AG10803 (cell line): Measurements from ENCODE around the gene SOCS1.

Experiments
- DNase-seq: peaks from one replicate; pipeline ENCODE4 v3.0.0; 2010; ENCODE audit warnings: low read depth
- H3K4me3 ChIP-seq: 2 replicates; pipeline ENCODE4 v1.5.1; 2011; ENCODE audit warnings: mild to moderate bottlenecking, low read length, control low read depth
- CTCF ChIP-seq: conservative IDR thresholded peaks from 2 replicates; pipeline ENCODE4 v1.5.1; 2011; ENCODE audit warnings: mild to moderate bottlenecking, low read length, control low read depth, inconsistent platforms

Gene SOCS1

GRCh38 chr16:11257131-11257938 lies 1.3 kb upstream of the SOCS1 start:
- TF ChIP-seq CTCF = peak; percentile 83
- peak; percentile 78 for DNase-seq
- H3K4me3 ChIP-seq = peak overlapping the region; percentile 77

DNA sequence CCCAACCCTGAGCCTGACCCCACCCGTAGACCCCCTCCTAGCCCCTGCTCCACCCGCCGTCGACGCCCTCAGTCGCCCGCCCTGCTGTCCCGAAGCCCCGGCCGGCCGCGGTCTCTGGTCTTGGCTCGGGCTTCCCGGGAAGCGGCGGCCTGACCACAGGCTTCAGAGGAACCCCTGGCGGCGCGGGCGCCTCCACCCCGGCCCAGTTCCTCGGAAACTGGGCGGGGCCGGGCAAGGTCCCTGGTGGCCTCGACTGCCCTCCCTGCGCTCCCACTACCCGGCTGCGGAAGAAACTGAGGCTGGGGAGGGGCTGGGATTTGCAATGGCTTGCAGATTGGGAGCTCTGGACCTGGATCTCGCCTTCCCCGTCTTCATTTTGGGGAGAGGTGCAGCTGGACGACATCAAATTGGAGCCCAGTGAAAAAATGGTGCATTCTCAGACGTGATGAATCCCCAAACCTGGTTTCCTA lies 692 bp upstream of the SOCS1 start:
- peak overlapping the region; percentile 77 for H3K4me3 ChIP-seq
- no peak for TF ChIP-seq CTCF
- peak; percentile 60 for DNase-seq

DNA sequence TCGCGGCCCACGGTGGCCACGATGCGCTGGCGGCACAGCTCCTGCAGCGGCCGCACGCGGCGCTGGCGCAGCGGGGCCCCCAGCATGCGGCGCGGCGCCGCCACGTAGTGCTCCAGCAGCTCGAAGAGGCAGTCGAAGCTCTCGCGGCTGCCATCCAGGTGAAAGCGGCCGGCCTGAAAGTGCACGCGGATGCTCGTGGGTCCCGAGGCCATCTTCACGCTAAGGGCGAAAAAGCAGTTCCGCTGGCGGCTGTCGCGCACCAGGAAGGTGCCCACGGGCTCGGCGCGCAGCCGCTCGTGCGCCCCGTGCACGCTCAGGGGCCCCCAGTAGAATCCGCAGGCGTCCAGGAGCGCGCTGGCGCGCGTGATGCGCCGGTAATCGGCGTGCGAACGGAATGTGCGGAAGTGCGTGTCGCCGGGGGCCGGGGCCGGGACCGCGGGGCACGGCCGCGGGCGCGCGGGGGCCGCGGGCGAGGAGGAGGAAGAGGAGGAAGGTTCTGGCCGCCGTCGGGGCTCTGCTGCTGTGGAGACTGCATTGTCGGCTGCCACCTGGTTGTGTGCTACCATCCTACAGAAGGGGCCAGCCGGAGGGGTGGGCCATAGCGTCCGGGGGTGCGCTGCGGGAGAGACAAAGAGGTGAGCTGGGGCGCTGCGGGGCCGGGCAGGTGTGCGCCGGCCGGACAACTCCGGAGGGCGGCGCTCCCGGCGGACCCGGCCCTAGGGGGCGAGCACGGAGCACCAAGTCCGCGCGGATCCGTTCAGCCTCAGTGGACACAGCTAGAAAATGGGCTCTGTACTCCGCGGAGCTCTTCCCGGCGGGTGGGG lies 879 bp downstream of the SOCS1 start:
- TF ChIP-seq CTCF = no peak
- peak; percentile 41 for DNase-seq
- H3K4me3 ChIP-seq = peak overlapping the region; percentile 65

DNA sequence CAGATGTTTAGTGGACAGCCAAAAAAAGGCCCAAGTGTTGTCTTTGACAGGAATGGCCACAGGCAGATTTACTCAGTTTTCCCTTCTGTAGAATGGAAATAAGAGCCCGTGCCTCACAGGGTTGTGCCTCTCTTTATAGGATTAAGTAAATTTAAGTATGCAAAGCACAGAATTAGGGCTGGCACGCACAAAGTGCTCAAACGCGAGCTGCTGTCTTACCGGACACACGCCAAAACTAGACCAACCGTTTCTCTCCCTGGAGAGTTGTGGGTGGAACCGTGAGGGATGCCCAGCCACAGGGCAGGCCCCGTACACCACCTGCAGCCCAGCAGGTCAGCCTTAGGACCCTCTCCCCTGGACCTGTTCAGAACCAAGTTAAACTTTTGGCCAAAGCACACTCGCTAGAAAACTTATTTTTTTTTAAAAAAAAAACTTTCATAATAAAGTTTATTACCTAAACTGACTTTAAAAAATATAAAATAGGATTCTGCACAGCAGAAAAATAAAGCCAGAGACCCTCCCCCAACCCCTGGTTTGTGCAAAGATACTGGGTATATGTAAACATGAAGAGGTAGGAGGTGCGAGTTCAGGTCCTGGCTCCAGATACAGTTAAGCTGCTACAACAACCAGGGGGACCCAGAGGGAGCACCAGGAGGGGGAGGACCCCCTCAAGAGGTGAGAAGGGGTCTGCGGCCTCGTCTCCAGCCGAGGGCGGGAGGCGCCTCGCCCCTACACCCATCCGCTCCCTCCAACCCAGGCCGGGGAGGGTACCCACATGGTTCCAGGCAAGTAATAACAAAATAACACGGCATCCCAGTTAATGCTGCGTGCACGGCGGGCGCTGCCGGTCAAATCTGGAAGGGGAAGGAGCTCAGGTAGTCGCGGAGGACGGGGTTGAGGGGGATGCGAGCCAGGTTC lies 1.8 kb downstream of the SOCS1 start:
- H3K4me3 ChIP-seq = peak overlapping the region; percentile 65
- DNase-seq = no peak
- no peak for TF ChIP-seq CTCF

DNA sequence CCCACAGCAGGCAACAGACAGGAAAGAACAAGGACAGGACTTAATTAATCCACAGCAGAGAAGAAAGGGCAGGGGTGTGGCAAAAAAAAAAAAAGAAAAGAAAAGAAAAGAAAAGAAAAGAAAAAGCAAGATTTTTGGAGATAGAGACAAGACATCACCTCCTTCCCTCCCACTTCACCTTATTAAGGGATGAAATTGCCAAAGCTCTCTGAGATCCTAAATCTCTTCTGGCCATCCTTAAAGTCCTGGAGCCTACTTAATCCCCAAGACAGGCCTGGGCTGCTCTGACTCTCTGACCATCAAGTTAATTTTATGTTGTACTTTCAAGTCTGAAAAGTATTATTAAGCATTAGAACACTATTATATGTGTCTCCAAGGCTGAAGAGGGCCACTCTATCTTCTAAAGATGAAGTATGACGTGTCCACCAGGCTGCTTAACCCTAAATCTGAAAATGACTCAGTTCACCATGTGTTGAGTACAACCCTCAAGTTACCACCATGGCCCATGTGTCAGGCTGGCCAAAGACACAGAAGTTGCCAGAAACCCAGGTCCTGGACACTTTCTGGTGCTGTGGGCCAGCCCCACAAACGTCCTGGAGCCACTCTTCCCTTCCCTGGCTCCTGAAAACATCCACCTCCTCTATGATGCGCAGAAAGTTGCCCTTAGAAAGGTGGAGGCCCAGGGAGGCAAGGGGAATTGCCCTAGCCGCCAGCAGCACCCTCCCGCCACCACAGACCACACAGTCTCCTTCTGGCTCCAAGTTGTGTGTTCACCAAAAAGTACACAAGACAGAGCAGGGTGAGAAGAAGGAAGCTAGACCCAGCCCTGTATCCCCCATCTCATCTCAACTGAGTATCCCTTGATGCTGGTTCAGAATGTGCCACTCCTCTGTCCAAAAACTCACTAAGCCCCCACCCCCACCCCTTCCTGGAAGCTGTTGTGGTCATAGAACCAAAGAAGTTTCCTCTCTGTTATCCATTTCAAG lies 2.7 kb downstream of the SOCS1 start:
- peak overlapping the region; percentile 39 for H3K4me3 ChIP-seq
- peak; percentile 47 for DNase-seq

More for the DNA sequence above, 2.7 kb downstream of the SOCS1 start:
- no peak for TF ChIP-seq CTCF
